Activated T-helper 1 cell treated with anti-CD3 and anti-CD28 coated beads, Interleukin-12 subunit alpha, Interleukin-12 subunit beta, Interleukin-2, Interleukin-4 antibody, amounts not matched to agents 30 ng/mL and 10 ng/mL and 1 ng/mL, durations not matched to agents 14 hours and 24 hours and 36 hours (primary cell): ENCODE data around the gene NXPE4. TPM values are rescaled to one million over a fixed set of nuclear protein-coding genes. Genes with fewer than 3 reads are reported as not detected.

Experiments used
- total RNA-seq: library from RNA; stranded (reverse); gene quantifications from 2 replicates; pipeline ENCODE4 v1.2.3, GENCODE V29; 2022

Gene NXPE4
- total RNA-seq, 1 donor from 2014 or later: not detected

Other genes with a start within 250 kb of the NXPE4 start
- gene C11orf71, start 195.3 kb downstream of the NXPE4 start, total RNA-seq: 7.7 and 9.3 TPM in 2 replicates
- 34.4 and 38.8 TPM in 2 replicates for gene RBM7, start 195.1 kb downstream of the NXPE4 start, total RNA-seq
- 109 and 111 TPM in 2 replicates for gene REXO2, start 156.3 kb downstream of the NXPE4 start, total RNA-seq
- gene NXPE1, start 35.9 kb downstream of the NXPE4 start, total RNA-seq: not detected in 2 replicates
- gene NXPE2, start 82.7 kb upstream of the NXPE4 start, total RNA-seq: not detected in 2 replicates